ACC112 (cell line): ENCODE measurements around the gene MTHFD2.

Experiments
- H2AFZ ChIP-seq: fragments of 200-600 bp; sonication (generic); one replicate; pipeline ENCODE4 v1.6.0; 2017; ENCODE audit warnings: antibody characterized with exemption, low read length; ENCODE audit not compliant: unreplicated experiment
- H3K27ac ChIP-seq: fragments of 200-600 bp; sonication (generic); 2 replicates; pipeline ENCODE4 v1.5.1; 2014; ENCODE audit warnings: low read depth, mild to moderate bottlenecking, antibody characterized with exemption, low read length, moderate library complexity
- H3K27me3 ChIP-seq: fragments of 200-600 bp; sonication (generic); 2 replicates; pipeline ENCODE4 v1.6.1; 2014; ENCODE audit warnings: mild to moderate bottlenecking, antibody characterized with exemption, low read length, moderate library complexity, mixed read lengths; ENCODE audit not compliant: insufficient read depth
- H3K36me3 ChIP-seq: fragments of 200-600 bp; sonication (generic); 2 replicates; pipeline ENCODE4 v1.6.1; 2016; ENCODE audit warnings: mild to moderate bottlenecking, antibody characterized with exemption, low read length, moderate library complexity, mixed read lengths; ENCODE audit not compliant: insufficient read depth
- H3K4me1 ChIP-seq: fragments of 200-600 bp; sonication (generic); one replicate; pipeline ENCODE4 v1.6.1; 2016; ENCODE audit warnings: low read length, mixed read lengths; ENCODE audit not compliant: insufficient read depth, unreplicated experiment, control insufficient read depth
- H3K4me3 ChIP-seq: fragments of 200-600 bp; sonication (generic); 2 replicates; pipeline ENCODE4 v1.5.1; 2014; ENCODE audit warnings: mild to moderate bottlenecking, low read depth, low read length
- H3K79me2 ChIP-seq: fragments of 200-600 bp; sonication (generic); one replicate; pipeline ENCODE4 v1.6.0; 2016; ENCODE audit warnings: low read length; ENCODE audit not compliant: control insufficient read depth, unreplicated experiment, insufficient read depth

MTHFD2 gene

DNA sequence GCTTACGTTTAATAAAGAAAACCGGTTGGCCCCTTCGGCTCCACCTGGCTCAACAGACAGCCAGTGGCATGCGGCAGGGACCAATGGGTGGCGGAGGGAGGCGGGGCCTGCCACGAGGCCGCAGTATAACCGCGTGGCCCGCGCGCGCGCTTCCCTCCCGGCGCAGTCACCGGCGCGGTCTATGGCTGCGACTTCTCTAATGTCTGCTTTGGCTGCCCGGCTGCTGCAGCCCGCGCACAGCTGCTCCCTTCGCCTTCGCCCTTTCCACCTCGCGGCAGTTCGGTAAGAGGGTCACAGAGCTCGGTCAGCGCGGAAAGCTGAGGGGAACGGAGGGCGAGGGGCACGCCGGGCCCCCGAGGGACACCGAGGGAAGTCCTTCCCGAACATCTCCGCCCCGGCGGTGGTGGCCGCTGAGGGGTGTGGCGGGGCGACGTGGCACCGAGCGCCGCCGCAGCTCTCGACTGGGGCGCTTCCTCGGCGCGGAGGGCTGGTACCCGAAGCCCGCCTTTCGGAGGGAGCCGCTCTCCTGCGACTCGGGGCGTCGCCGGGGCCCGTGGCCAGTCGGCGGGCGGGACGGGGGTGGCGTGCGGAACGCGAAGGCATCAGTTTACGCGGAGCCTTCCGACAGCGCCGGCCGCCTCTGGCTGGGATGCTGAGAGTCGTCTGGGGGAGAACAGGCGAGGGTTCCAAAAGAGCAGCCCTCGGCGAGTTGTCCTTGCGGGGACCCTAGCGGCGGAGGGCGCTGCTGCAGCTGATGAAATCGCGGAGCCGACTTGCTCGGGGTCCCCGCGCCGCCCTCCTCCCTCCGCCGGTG is at the start of gene MTHFD2:
TSS of gene MTHFD2 (plus strand) at position 155 of the 814 bp plus-strand sequence. CDS start at position 182, 27 bp downstream.
- Histone ChIP-seq H3K79me2 (peaks cover 45% of the 10 kb centered on the region), H2AFZ (peak within 1 kb of the TSS; percentile 49), H3K4me1 (peaks cover 12% of the 10 kb centered on the region), H3K27ac (peak within 1 kb of the TSS; percentile 92), H3K36me3 (no peaks in the 10 kb centered on the region), H3K4me3 (peak within 1 kb of the TSS; percentile 95), H3K27me3 (no peaks in the 10 kb centered on the region)

DNA sequence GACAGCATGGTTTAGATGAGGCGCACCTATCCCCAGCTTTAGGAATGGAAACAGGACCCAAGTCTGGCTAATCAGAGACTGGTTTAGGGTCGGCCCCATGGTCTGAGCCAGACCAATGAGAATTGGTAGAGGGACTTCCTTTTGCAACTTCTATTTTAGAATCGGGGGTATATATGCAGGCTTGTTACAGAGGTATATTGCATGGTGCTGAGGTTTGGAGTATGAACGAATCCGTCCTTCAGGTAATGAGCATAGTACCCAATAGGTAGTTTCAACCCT is 49.2 kb upstream of the MTHFD2 start:
- H3K79me2 ChIP-seq: peaks cover 12% of the 10 kb centered on the region
- no peaks in the 10 kb centered on the region for H3K27me3 ChIP-seq
- H2AFZ ChIP-seq: no peak overlapping the region
- no peaks in the 10 kb centered on the region; the same call in 1 of the 2 replicates for H3K36me3 ChIP-seq
- H3K4me1 ChIP-seq: peaks cover 7% of the 10 kb centered on the region
- no peak overlapping the region for H3K27ac ChIP-seq
- peak overlapping the region; percentile 96; the same call in 1 of the 2 replicates for H3K4me3 ChIP-seq

DNA sequence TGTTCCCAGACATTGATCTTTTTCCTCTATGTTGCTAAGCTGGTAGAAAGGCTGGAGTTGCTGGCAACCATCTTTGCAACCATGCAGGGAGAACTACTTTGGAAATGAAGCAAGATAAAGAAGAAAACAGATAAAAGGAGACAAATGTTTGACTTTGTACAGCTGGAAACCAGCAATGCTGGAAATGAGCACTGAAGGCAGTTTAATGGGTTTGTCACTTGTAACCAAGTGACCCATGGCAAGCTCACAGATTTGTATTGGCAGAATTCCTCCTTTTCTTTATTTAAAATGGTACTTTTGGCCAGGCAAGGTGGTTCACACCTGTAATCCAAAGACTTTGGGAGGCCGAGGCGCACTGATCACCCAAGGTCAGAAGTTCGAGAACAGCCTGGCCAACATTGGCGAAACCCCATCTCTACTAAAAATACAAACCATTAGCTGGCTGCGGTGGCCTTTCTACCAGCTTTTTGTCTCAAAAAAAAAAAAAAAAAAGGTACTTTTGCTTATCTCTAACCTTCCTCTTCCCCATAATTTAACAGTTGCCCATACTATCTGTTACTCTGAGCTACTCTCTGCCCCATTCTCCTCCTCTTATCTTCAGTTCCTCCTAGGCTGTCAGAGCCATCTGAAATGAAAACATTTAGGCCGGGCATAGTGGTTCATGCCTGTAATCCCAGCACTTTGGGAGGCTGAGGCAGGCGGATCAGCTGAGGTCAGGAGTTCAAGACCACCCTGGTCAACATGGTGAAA is 48.7 kb upstream of the MTHFD2 start:
- Histone ChIP-seq H3K27ac (no peak overlapping the region), H3K79me2 (peaks cover 12% of the 10 kb centered on the region), H3K4me3 (no peak overlapping the region)

DNA sequence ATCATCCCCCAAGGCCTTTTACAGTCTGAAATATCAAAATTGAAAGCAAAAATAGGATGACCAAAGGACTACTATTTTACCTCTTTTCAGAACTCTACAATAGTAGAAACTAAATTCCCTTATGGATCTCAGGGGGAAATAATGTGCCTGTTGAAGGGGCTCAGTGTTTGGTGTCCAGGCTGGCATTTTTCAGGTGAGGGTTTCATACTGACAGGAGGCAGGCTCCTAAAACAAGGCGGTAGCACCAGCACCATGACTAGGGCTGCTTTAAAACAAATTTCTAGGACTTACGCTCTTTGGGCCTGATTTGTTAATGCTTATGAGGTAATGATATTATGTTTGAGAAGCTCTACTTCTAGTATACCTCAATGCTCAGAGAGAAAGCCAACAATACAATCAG is 45.5 kb upstream of the MTHFD2 start:
- Histone ChIP-seq H3K4me3 (no peak overlapping the region), H2AFZ (no peak overlapping the region), H3K27ac (no peak overlapping the region), H3K79me2 (no peaks in the 10 kb centered on the region), H3K4me1 (no peaks in the 10 kb centered on the region), H3K36me3 (peaks cover 11% of the 10 kb centered on the region), H3K27me3 (no peaks in the 10 kb centered on the region)

More for the DNA sequence above, 48.7 kb upstream of the MTHFD2 start:
- Histone ChIP-seq H3K4me1 (peaks cover 7% of the 10 kb centered on the region), H2AFZ (no peak overlapping the region), H3K36me3 (no peaks in the 10 kb centered on the region; the same call in 1 of the 2 replicates), H3K27me3 (no peaks in the 10 kb centered on the region)

DNA sequence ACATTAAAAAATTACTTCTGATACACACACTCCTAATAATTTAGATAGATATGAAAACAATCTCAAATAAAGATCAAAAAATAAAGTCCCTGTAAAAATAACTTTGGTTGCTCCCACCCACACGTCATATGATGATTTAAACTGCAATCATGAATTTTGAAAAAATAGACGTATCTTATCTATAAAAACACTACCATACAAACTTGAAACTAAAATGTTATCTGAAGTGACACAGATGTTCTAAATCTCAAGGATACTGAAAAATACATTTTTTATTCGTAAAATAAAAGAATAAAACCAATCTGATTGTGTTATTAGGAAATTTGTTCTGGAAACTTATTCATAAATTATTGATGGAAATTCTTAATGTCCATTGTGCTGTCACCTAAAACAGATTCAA is 42.6 kb upstream of the MTHFD2 start:
- Histone ChIP-seq H3K4me1 (no peaks in the 10 kb centered on the region), H3K79me2 (no peaks in the 10 kb centered on the region), H3K4me3 (no peak overlapping the region), H3K27ac (no peak overlapping the region), H3K27me3 (no peaks in the 10 kb centered on the region), H2AFZ (no peak overlapping the region), H3K36me3 (peaks cover 22% of the 10 kb centered on the region)

DNA sequence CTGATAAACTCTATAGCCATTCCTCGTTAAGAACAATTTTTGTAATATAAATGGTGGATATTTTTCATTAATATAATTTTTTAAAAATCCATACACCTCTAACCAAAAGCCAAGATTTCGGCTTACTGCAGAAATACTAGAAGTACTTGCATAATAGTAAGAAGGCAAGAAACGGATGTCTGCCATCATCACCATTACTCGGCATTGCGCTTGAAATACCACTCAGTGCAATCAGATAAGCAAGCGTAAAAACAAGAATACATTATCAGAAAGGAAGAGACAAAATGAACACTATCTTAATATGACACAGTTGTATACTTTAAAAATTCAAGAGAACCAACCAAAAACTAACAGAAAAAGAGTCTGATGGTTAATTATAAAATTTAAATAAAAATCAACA is 35.5 kb upstream of the MTHFD2 start:
- no peak overlapping the region for H3K4me3 ChIP-seq
- H3K27ac ChIP-seq: no peak overlapping the region
- no peaks in the 10 kb centered on the region for H3K27me3 ChIP-seq
- peaks cover 49% of the 10 kb centered on the region for H3K36me3 ChIP-seq
- H3K4me1 ChIP-seq: no peaks in the 10 kb centered on the region
- H2AFZ ChIP-seq: no peak overlapping the region
- H3K79me2 ChIP-seq: peaks cover 14% of the 10 kb centered on the region

DNA sequence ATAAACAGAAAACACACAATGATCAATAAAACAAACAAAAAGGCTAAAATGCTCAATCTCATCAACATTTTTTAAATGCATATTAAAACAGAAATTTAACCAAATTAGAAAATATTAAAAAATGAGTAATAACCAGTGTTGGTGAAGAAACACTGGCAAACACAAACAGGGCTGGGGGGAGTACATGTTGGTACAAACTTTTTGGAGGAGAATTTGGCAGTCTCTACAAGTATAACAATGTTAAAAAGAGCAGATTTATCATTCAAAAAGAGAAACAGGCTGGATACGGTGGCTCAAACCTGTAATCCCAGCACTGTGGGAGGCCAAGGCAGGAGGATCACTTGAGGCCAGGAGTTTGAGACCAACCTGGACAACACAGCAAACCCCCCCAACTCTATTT is 33.7 kb upstream of the MTHFD2 start:
- H3K36me3 ChIP-seq: peaks cover 50% of the 10 kb centered on the region
- H3K27ac ChIP-seq: no peak overlapping the region
- no peak overlapping the region for H3K4me3 ChIP-seq
- peaks cover 14% of the 10 kb centered on the region for H3K79me2 ChIP-seq
- no peaks in the 10 kb centered on the region for H3K4me1 ChIP-seq
- H3K27me3 ChIP-seq: no peaks in the 10 kb centered on the region
- H2AFZ ChIP-seq: no peak overlapping the region

DNA sequence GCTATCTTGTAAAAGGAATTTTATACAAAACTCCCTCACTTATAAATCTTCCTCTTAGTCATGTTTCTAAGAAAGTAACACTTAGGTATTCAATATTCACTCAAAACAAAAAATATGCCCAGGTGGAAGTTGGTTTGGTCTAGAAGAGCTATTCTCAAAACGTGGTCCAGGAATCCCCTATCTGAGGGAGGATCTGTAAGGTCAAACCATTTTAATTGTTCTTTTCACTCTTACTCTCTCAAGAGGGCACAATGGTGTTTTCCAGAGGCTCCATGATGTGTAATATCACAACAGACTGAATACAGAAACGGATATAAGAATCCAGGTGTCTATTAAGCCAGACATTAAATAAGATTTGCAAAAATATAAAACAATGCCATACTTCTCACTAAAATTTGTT is 29.7 kb upstream of the MTHFD2 start:
- Histone ChIP-seq H3K27me3 (no peaks in the 10 kb centered on the region), H3K4me3 (no peak overlapping the region), H3K79me2 (peaks cover 27% of the 10 kb centered on the region), H3K27ac (no peak overlapping the region), H3K36me3 (peaks cover 47% of the 10 kb centered on the region), H3K4me1 (no peaks in the 10 kb centered on the region), H2AFZ (no peak overlapping the region)

DNA sequence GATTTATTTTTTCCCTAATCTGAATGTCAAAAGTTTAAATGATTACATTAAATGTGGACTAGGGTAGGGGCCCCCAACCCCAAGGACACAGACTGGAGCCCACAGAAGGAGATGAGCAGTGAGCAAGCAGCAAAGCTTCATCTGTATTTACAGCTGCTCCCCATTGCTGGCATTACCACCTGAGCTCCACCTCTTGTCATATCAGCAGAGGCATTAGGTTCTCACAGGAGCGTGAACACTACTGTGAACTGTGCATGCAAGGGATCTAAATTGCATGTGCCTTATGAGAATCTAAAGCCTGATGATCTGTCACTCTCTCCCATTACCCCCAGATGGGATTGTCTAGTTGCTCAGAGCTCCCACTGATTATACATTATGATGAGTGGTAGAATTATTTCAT is 23.5 kb upstream of the MTHFD2 start:
- no peak overlapping the region for H3K27ac ChIP-seq
- peaks cover 5% of the 10 kb centered on the region; the same call in 1 of the 2 replicates for H3K36me3 ChIP-seq
- H3K4me1 ChIP-seq: peaks cover 6% of the 10 kb centered on the region
- H2AFZ ChIP-seq: no peak overlapping the region
- H3K79me2 ChIP-seq: peaks cover 64% of the 10 kb centered on the region
- H3K27me3 ChIP-seq: no peaks in the 10 kb centered on the region
- no peak overlapping the region for H3K4me3 ChIP-seq

DNA sequence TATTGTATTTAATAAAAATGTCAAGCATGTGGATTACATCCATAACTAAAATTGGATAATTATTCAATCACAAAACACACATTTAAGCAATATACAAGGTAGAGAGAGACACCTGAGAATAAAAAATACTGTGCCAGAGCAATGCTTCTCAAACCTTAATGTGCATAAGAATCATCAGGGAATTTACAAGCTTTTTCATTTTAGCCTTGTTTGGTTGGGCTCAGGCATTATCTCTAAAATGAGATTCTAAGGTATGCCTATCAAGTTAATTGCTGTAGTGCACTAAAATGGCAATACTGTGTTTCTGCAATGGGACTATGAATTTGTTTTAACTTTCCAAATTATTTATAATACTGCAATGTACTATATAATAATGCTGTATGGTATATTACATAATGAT is 20.7 kb upstream of the MTHFD2 start:
- H2AFZ ChIP-seq: peak overlapping the region; percentile 97
- peak overlapping the region; percentile 95 for H3K4me3 ChIP-seq
- H3K79me2 ChIP-seq: peaks cover 51% of the 10 kb centered on the region
- no peaks in the 10 kb centered on the region for H3K36me3 ChIP-seq
- peak overlapping the region; percentile 85 for H3K27ac ChIP-seq
- H3K4me1 ChIP-seq: peaks cover 6% of the 10 kb centered on the region
- no peaks in the 10 kb centered on the region for H3K27me3 ChIP-seq
